Thoracic aorta (tissue), 2 donors: ENCODE measurements around the gene ARFRP1. TPM values are rescaled to one million over a fixed set of nuclear protein-coding genes. Genes with fewer than 3 reads are reported as not detected.

ENCODE experiments used
- ATAC-seq: fragments of 150-250 bp; one replicate; pipeline ENCODE4 v1.8.0; 2017; ENCODE audit warnings: low read depth; ENCODE audit not compliant: insufficient number of reproducible peaks, low FRiP score
- DNase-seq: peaks from one replicate; pipeline ENCODE4 v3.0.0-alpha.2; 2020; ENCODE audit warnings: low spot score
- H3K27ac ChIP-seq, 2 donors: fragments of 200-600 bp; sonication (generic); 1 replicate in 1 of 2; 2 replicates in 1 of 2; pipeline ENCODE4 v1.5.1; 2016; ENCODE audit warnings: mild to moderate bottlenecking in 2 of 2, moderate library complexity in 2 of 2
- H3K27me3 ChIP-seq: fragments of 200-600 bp; sonication (generic); replicated peaks from 2 replicates; pipeline ENCODE4 v1.6.0; 2016; ENCODE audit warnings: mild to moderate bottlenecking; ENCODE audit not compliant: insufficient read depth
- H3K36me3 ChIP-seq: fragments of 200-600 bp; sonication (generic); one replicate; pipeline ENCODE4 v1.5.1; 2016
- H3K4me1 ChIP-seq, 2 donors: fragments of 200-600 bp; sonication (generic); 1 replicate in 1 of 2; 2 replicates in 1 of 2; pipeline versions ENCODE4 v1.5.1 to v1.6.0; 2016; ENCODE audit warnings: low read depth in 2 of 2, mild to moderate bottlenecking in 1 of 2; ENCODE audit not compliant: control insufficient read depth in 1 of 2
- H3K4me3 ChIP-seq: fragments of 200-600 bp; sonication (generic); 2 replicates; pipeline ENCODE4 v1.5.1; 2016; ENCODE audit warnings: mild to moderate bottlenecking
- H3K9me3 ChIP-seq: fragments of 200-600 bp; sonication (generic); 2 replicates; pipeline ENCODE4 v1.5.1; 2016
- total RNA-seq, 2 donors: library from RNA; depleted of rRNA; stranded (reverse); fragments of >200 nt; gene quantifications; one replicate each; pipeline versions ENCODE4 v1.1.0 to v1.2.3, GENCODE V29; 2016
- TF ChIP-seq, protein P1 (sequence below): fragments of 200-600 bp; sonication (generic); IDR thresholded peaks from one replicate; pipeline ENCODE4 v1.5.1; 2019; ENCODE audit warnings: antibody characterized with exemption

ARFRP1 gene
- total RNA-seq, 2 donors from 2014 or later, result 56.4 to 57.8 TPM

DNA sequence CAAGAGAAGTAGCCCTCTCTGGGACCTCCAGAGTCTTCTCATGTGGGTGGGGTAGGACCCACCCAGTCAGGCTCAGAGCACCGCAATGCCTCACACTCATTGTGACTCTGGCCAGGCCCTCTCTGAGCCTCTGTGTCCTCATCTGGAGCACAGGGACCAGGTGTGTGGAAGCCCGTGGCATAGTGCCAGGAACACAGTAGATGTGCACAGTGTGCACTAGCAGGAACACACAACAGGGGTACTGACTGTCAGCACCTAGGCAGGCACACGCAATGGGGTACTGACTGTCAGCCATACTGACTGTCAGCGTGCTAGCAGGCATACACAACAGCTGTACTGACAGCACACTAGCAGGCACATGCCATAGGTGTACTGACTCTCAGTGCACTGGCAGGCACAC, 52.5 kb downstream of the ARFRP1 start:
- no peaks in the 10 kb centered on the region for H3K27me3 ChIP-seq
- H3K4me3 ChIP-seq, result no peak overlapping the region
- ATAC-seq, result no peak
- TF ChIP-seq, protein P1, sequence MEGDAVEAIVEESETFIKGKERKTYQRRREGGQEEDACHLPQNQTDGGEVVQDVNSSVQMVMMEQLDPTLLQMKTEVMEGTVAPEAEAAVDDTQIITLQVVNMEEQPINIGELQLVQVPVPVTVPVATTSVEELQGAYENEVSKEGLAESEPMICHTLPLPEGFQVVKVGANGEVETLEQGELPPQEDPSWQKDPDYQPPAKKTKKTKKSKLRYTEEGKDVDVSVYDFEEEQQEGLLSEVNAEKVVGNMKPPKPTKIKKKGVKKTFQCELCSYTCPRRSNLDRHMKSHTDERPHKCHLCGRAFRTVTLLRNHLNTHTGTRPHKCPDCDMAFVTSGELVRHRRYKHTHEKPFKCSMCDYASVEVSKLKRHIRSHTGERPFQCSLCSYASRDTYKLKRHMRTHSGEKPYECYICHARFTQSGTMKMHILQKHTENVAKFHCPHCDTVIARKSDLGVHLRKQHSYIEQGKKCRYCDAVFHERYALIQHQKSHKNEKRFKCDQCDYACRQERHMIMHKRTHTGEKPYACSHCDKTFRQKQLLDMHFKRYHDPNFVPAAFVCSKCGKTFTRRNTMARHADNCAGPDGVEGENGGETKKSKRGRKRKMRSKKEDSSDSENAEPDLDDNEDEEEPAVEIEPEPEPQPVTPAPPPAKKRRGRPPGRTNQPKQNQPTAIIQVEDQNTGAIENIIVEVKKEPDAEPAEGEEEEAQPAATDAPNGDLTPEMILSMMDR, result no peak
- H3K4me1 ChIP-seq, result peaks cover 22 to 50% of the 10 kb centered on the region in 2 donors
- H3K9me3 ChIP-seq, result no peaks in the 10 kb centered on the region
- no peaks in the 10 kb centered on the region for H3K36me3 ChIP-seq
- no peak for DNase-seq
- no peak overlapping the region for H3K27ac ChIP-seq

DNA sequence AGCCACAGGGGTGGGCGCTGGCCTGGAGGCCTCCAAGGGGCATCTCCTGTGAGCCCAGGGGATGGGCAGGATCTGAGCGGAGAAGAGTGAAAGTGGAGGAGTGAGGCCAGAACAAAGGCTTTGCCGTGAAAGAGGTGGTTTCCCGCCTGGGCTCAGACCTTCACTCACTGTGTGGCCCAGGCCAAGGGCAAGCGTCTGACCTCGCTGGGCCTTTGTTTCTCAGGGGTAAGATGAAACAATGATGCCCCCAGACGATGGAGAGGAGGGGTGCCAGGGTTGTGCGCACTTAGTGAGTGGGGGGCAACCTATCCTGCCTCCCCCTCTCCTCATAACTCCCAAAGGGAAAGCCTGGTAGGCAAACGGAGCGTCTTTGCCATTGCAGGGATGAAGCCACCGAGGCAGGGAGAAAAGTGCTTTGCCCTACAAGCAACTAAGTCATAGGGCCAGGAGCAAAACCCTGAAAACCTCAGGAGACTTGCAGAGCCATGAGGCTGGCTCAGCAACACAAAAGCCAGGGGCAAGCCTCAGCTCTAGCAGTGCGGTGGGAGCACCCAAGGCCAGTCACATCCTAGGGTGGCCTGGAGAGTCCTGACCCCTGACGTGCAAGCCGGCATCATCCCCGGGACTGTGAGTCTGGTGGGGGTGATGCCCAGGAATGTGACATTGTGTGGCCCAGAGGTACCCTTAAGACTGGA, 53.7 kb downstream of the ARFRP1 start:
- H3K27me3 ChIP-seq, result no peaks in the 10 kb centered on the region
- H3K4me3 ChIP-seq, result peak overlapping the region; percentile 76

DNA sequence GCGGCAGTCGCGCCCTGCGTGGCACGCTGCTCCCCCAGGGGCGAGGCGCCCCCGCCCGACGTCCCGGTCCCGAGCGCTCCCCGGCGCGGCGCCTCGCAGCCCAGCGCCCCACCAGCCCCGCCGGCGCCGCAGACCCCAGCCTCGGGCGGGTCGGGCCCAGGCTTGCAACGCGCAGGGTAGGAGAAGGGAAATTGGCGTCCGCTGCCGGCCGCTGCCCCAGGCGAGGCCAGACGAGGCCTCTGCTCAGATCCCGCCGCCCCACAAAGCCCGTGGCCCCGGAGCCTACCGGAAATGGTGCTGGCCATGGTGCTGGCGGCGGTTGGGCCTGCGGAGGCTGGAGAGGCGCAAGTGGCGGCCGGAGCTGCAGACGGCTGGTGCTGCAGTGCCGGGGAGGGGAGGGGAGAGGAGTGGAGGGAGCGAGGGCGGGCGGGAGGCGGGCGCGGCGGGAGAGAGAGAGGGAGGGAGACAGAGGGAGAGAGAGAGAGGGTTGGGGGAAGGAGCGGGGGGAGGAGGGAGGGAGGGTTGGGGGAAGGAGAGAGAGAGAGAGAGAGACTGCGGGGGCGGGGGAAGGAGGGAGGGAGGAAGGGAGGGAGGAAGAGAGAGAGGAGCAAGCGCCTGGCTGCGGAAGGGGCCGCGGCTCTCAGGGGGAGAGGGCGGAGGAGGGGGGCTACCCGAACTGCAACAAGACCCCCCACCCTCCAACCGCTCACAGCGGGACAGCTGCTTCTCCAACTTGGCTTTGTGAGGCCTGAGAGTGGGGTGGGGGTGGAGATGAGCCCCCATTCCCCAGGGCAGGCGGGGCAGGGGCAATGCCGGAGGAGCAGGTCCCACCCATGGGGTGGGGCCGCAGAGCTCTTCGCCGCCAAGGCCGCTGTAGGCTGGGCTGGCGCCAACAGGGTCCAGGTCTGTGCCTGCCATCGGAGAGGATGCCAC, 54.5 kb downstream of the ARFRP1 start, which contains the start of gene STMN3:
Gene STMN3 (minus strand): TSS at position 384 of the 933 bp plus-strand sequence. CDS start 79 bp downstream, at position 305.
- ATAC-seq (peak; percentile 52), DNase-seq (peak; percentile 51)
- no peaks in the 10 kb centered on the region for H3K36me3 ChIP-seq
- no peaks in the 10 kb centered on the region for H3K9me3 ChIP-seq
- TF ChIP-seq, protein P1, result no peak
- no peak within 1 kb of the TSS for H3K27ac ChIP-seq
- peaks cover 15 to 41% of the 10 kb centered on the region in 2 donors for H3K4me1 ChIP-seq
- peak within 1 kb of the TSS; percentile 76 for H3K4me3 ChIP-seq
- no peaks in the 10 kb centered on the region for H3K27me3 ChIP-seq

More for the DNA sequence above, 53.7 kb downstream of the ARFRP1 start:
- Histone ChIP-seq H3K36me3 (no peaks in the 10 kb centered on the region), H3K9me3 (no peaks in the 10 kb centered on the region), H3K27ac (no peak overlapping the region), H3K4me1 (peaks cover 17 to 43% of the 10 kb centered on the region in 2 donors)
- DNase-seq (no peak), ATAC-seq (no peak)
- TF ChIP-seq, protein P1, result no peak

DNA sequence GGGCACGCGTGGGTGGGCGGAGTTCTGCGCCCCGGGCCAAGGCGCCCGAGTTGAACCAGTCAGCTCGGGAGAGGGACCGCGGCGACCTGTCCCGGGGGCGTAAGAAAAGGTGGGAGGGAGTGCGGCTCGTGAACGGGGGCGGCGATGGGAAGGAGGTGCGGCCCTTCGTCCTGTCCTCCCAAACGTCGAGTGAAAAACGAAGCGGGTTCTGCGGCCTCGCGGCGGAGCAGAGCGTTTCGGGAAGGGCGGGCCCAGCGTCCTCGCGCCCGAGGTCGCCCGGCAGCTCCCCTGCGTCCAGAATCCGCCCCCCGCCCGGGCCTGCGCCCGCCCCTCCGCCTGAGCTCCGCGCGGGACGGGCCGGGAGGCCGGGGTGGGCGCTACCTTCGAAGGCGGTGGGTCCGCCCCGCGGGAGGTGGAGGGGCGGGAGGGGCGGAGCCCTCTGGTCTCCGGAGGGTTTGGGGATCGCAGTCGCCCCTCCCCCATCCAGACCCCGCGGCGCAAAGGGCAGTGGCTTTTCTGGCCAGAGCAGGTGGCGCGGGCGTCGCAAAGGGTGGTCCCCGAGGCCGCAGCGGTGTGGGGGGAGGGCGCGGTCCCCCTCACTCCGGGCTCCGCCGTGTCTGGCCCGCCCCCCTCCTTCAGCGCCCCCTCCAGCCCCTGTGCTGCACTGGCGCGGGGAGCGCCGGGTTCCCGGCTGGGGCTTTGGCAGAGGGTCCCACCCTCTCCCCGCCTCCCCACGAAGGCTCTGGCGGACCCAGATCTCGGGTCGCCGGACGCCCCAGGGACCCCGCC, 55.4 kb downstream of the ARFRP1 start:
- H3K36me3 ChIP-seq, result no peaks in the 10 kb centered on the region

More for the DNA sequence above, 55.4 kb downstream of the ARFRP1 start:
- Histone ChIP-seq H3K4me1 (peaks cover 12 to 35% of the 10 kb centered on the region in 2 donors), H3K4me3 (peak overlapping the region; percentile 76), H3K9me3 (no peaks in the 10 kb centered on the region), H3K27me3 (no peaks in the 10 kb centered on the region), H3K27ac (no peak overlapping the region)
- TF ChIP-seq, protein P1, result no peak
- DNase-seq, result no peak
- no peak for ATAC-seq
